Peyer's patch (tissue), 4 donors: ENCODE data around the gene APH1B.
"Not testable (repeated sequence)": the region's sequence is repeated elsewhere in the genome, so short reads cannot be mapped to it uniquely, and the experiment has no call there.

Source experiments
- CTCF ChIP-seq, 6 experiments: fragments of 450-650 bp in 4 of 6; fragments of 200-600 bp in 2 of 6; sonication (generic) in 1 of 6; IDR thresholded peaks; one replicate each; pipeline ENCODE4 v1.5.1; 2017 to 2019; ENCODE audit warnings: antibody characterized with exemption in 6 of 6, mild to moderate bottlenecking in 3 of 6, moderate library complexity in 1 of 6
- POLR2A ChIP-seq, 2 donors: fragments of 450-650 bp; IDR thresholded peaks; one replicate each; pipeline ENCODE4 v1.5.1; 2017; ENCODE audit warnings: antibody characterized with exemption in 2 of 2, mild to moderate bottlenecking in 2 of 2, moderate library complexity in 2 of 2

- TF ChIP-seq CTCF, POLR2A (IDR thresholded peaks at IDR 0.05): not testable (repeated sequence)
These were observed 40.3 kb upstream of the APH1B start for GRCh38 chr15:63237086-63237485.
